ENCODE data around the gene ARHGAP29. TPM values are rescaled to one million over a fixed set of nuclear protein-coding genes. Genes with fewer than 3 reads are reported as not detected.

ARHGAP29 gene
- total and polyA plus RNA-seq, 3 donors from 2014 or later, result 24.9 to 41.7 (median 34.7) TPM

GRCh38 chr1:94146273-94146672, 91.1 kb downstream of the ARHGAP29 start:
- no peak overlapping the region for H3K4me3 ChIP-seq
- no peaks in the 10 kb centered on the region for H3K36me3 ChIP-seq (ENCODE audit: low read depth, missing control alignments)
- DNase-seq, result no peak
- no peaks in the 10 kb centered on the region for H3K4me1 ChIP-seq
- WGBS, 2 donors, result 89 to 94% methylated on average over 5 of the region's 5 CpGs
- H3K27ac ChIP-seq, result no peak overlapping the region
- intact Hi-C loops (cut with DNase I; ENCODE audit: low total_unique reads), result no loop called here
- no peak for TF ChIP-seq CTCF (IDR thresholded peaks at IDR 0.05)
- TF ChIP-seq POLR2A (IDR thresholded peaks at IDR 0.05), result no peak
- H3K27me3 ChIP-seq, result no peaks in the 10 kb centered on the region
- no peaks in the 10 kb centered on the region for H3K9me3 ChIP-seq

GRCh38 chr1:94144836-94145235, 92.5 kb downstream of the ARHGAP29 start:
- no peak for TF ChIP-seq POLR2A (IDR thresholded peaks at IDR 0.05)
- no peak for TF ChIP-seq CTCF (IDR thresholded peaks at IDR 0.05)
- intact Hi-C loops (cut with DNase I; ENCODE audit: low total_unique reads), result no loop called here
- Histone ChIP-seq H3K36me3 (ENCODE audit: low read depth, missing control alignments) (no peaks in the 10 kb centered on the region), H3K27me3 (no peaks in the 10 kb centered on the region), H3K4me1 (no peaks in the 10 kb centered on the region), H3K4me3 (no peak overlapping the region), H3K27ac (no peak overlapping the region), H3K9me3 (no peaks in the 10 kb centered on the region)
- WGBS, 2 donors, result 37 to 61% methylated on average over 1 of the region's 1 CpG
- no peak for DNase-seq

- H3K27ac ChIP-seq, result no peak overlapping the region
- H3K36me3 ChIP-seq (ENCODE audit: low read depth, missing control alignments), result no peaks in the 10 kb centered on the region
- no peak for TF ChIP-seq POLR2A (IDR thresholded peaks at IDR 0.05)
- no peak for TF ChIP-seq CTCF (IDR thresholded peaks at IDR 0.05)
- no peaks in the 10 kb centered on the region for H3K27me3 ChIP-seq
- intact Hi-C loops (cut with DNase I; ENCODE audit: low total_unique reads), result no loop called here
- no peaks in the 10 kb centered on the region for H3K9me3 ChIP-seq
- H3K4me3 ChIP-seq, result no peak overlapping the region
- no peaks in the 10 kb centered on the region for H3K4me1 ChIP-seq
- DNase-seq, result no peak
Observed at GRCh38 chr1:94143809-94144176, 93.6 kb downstream of the ARHGAP29 start.

GRCh38 chr1:94143173-94143808, 94.1 kb downstream of the ARHGAP29 start:
- WGBS, 2 donors, result 80 to 85% methylated on average over 2 of the region's 2 CpGs
- TF ChIP-seq POLR2A (IDR thresholded peaks at IDR 0.05) (no peak), CTCF (IDR thresholded peaks at IDR 0.05) (no peak)
- no peak for DNase-seq
- H3K36me3 ChIP-seq (ENCODE audit: low read depth, missing control alignments), result no peaks in the 10 kb centered on the region
- H3K9me3 ChIP-seq, result no peaks in the 10 kb centered on the region
- H3K27ac ChIP-seq, result no peak overlapping the region
- H3K4me1 ChIP-seq, result no peaks in the 10 kb centered on the region
- H3K4me3 ChIP-seq, result no peak overlapping the region
- intact Hi-C loops (cut with DNase I; ENCODE audit: low total_unique reads), result no loop called here
- no peaks in the 10 kb centered on the region for H3K27me3 ChIP-seq

- H3K9me3 ChIP-seq, result no peaks in the 10 kb centered on the region
- H3K27ac ChIP-seq, result no peak overlapping the region
- no peaks in the 10 kb centered on the region for H3K4me1 ChIP-seq
- WGBS, 2 donors, result 79 to 83% methylated on average over 2 of the region's 2 CpGs
- no peak overlapping the region for H3K4me3 ChIP-seq
- no peaks in the 10 kb centered on the region for H3K27me3 ChIP-seq
- H3K36me3 ChIP-seq (ENCODE audit: low read depth, missing control alignments), result no peaks in the 10 kb centered on the region
- intact Hi-C loops (cut with DNase I; ENCODE audit: low total_unique reads), result no loop called here
- DNase-seq, result no peak
- TF ChIP-seq POLR2A (IDR thresholded peaks at IDR 0.05), result no peak
- TF ChIP-seq CTCF (IDR thresholded peaks at IDR 0.05), result no peak
Observed at GRCh38 chr1:94142583-94142982, 94.8 kb downstream of the ARHGAP29 start.
